ENCODE measurements around the gene L3MBTL3.

Gene L3MBTL3

DNA sequence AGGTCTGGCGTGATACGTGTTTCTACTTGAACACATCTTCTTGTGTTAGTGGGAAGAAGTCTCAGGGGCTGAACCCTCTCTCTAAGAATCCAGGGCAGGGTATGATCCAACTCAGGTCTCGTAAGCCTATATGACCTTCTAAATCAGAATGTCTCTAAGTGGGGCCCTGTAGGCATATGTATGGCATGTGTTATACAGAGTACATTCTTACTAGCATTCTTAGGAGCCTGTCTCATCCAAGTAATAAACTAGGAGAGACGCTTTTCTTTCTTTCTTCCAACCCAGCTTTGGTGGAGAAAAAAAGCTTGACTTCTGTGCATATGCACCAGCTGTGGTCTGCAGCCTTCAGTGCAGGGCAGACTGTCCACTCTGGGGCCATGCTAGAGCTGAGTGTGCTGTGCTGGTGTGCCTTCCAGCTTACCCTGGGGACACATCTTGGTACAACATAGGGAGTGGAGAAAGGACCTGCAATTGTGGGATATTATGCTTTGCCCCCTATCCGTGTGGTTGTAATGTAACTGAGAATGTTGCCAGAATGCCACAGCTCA is 47.3 kb downstream of the L3MBTL3 start:
- TF ChIP-seq ZFP3 (CRISPR knock-in tag; IDR thresholded peaks at IDR 0.05) (no peak), BACH2 (CRISPR knock-in tag; IDR thresholded peaks at IDR 0.05; ENCODE audit: borderline replicate concordance) (no peak), TSHZ2 (CRISPR knock-in tag; IDR thresholded peaks at IDR 0.05) (no peak), ZC3H10 (CRISPR knock-in tag; IDR thresholded peaks at IDR 0.05) (no peak), SNAI2 (CRISPR knock-in tag; IDR thresholded peaks at IDR 0.05) (no peak), CSDC2 (CRISPR knock-in tag; IDR thresholded peaks at IDR 0.05) (no peak), TCF4 (CRISPR knock-in tag; IDR thresholded peaks at IDR 0.05; ENCODE audit: borderline replicate concordance) (no peak), ISL1 (CRISPR knock-in tag; IDR thresholded peaks at IDR 0.05) (no peak), ARNTL (CRISPR knock-in tag; IDR thresholded peaks at IDR 0.05; ENCODE audit: borderline replicate concordance, low read depth) (no peak), RARB (CRISPR knock-in tag; IDR thresholded peaks at IDR 0.05) (no peak)
- TF ChIP-seq, protein P1, sequence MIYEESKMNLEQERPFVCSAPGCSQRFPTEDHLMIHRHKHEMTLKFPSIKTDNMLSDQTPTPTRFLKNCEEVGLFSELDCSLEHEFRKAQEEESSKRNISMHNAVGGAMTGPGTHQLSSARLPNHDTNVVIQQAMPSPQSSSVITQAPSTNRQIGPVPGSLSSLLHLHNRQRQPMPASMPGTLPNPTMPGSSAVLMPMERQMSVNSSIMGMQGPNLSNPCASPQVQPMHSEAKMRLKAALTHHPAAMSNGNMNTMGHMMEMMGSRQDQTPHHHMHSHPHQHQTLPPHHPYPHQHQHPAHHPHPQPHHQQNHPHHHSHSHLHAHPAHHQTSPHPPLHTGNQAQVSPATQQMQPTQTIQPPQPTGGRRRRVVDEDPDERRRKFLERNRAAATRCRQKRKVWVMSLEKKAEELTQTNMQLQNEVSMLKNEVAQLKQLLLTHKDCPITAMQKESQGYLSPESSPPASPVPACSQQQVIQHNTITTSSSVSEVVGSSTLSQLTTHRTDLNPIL (CRISPR knock-in tag; IDR thresholded peaks at IDR 0.05; ENCODE audit: low read depth), result no peak
- TF ChIP-seq, protein P2, sequence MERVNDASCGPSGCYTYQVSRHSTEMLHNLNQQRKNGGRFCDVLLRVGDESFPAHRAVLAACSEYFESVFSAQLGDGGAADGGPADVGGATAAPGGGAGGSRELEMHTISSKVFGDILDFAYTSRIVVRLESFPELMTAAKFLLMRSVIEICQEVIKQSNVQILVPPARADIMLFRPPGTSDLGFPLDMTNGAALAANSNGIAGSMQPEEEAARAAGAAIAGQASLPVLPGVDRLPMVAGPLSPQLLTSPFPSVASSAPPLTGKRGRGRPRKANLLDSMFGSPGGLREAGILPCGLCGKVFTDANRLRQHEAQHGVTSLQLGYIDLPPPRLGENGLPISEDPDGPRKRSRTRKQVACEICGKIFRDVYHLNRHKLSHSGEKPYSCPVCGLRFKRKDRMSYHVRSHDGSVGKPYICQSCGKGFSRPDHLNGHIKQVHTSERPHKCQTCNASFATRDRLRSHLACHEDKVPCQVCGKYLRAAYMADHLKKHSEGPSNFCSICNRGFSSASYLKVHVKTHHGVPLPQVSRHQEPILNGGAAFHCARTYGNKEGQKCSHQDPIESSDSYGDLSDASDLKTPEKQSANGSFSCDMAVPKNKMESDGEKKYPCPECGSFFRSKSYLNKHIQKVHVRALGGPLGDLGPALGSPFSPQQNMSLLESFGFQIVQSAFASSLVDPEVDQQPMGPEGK (CRISPR knock-in tag; IDR thresholded peaks at IDR 0.05; ENCODE audit: borderline replicate concordance), result no peak
- no peak for ATAC-seq

DNA sequence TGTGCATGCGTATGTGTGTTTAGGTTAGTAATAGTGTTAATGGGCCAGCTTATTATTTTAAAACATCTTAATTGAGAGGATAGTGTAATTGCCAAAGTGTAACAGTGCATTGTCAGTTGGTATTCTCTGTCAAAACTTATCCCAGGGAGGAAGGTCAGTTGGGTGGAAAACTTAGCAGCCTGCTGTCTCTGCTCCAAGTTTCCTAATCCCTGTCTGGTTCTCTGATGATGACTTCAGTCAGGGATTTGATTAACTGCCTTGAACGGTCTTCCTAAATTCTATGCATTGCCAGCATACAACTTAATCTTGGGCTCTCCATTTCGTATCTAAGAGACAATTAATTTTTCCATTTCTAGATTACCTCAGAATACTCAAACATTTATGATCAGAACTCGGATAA is 51.1 kb downstream of the L3MBTL3 start:
- TF ChIP-seq, protein P2 (CRISPR knock-in tag; IDR thresholded peaks at IDR 0.05; ENCODE audit: borderline replicate concordance), result no peak
- TF ChIP-seq OSR1 (CRISPR knock-in tag; IDR thresholded peaks at IDR 0.05) (no peak), SNAI2 (CRISPR knock-in tag; IDR thresholded peaks at IDR 0.05) (no peak), ZNF565 (CRISPR knock-in tag; conservative IDR thresholded peaks at IDR 0.05; ENCODE audit: low read depth) (no peak), ZC3H10 (CRISPR knock-in tag; IDR thresholded peaks at IDR 0.05) (no peak), RARB (CRISPR knock-in tag; IDR thresholded peaks at IDR 0.05) (no peak), BACH2 (CRISPR knock-in tag; IDR thresholded peaks at IDR 0.05; ENCODE audit: borderline replicate concordance) (no peak), PPARA (CRISPR knock-in tag; IDR thresholded peaks at IDR 0.05; ENCODE audit: borderline replicate concordance) (no peak), ZNF8 (CRISPR knock-in tag; IDR thresholded peaks at IDR 0.05) (no peak), ARNTL (CRISPR knock-in tag; IDR thresholded peaks at IDR 0.05; ENCODE audit: borderline replicate concordance, low read depth) (no peak), CSDC2 (CRISPR knock-in tag; IDR thresholded peaks at IDR 0.05) (no peak)
- TF ChIP-seq, protein P3, sequence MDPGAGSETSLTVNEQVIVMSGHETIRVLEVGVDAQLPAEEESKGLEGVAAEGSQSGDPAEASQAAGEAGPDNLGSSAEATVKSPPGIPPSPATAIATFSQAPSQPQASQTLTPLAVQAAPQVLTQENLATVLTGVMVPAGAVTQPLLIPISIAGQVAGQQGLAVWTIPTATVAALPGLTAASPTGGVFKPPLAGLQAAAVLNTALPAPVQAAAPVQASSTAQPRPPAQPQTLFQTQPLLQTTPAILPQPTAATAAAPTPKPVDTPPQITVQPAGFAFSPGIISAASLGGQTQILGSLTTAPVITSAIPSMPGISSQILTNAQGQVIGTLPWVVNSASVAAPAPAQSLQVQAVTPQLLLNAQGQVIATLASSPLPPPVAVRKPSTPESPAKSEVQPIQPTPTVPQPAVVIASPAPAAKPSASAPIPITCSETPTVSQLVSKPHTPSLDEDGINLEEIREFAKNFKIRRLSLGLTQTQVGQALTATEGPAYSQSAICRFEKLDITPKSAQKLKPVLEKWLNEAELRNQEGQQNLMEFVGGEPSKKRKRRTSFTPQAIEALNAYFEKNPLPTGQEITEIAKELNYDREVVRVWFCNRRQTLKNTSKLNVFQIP (CRISPR knock-in tag; IDR thresholded peaks at IDR 0.05; ENCODE audit: borderline replicate concordance, low read depth), result no peak
- TF ChIP-seq, protein P1 (CRISPR knock-in tag; IDR thresholded peaks at IDR 0.05; ENCODE audit: low read depth), result no peak
- TF ChIP-seq, protein P4, sequence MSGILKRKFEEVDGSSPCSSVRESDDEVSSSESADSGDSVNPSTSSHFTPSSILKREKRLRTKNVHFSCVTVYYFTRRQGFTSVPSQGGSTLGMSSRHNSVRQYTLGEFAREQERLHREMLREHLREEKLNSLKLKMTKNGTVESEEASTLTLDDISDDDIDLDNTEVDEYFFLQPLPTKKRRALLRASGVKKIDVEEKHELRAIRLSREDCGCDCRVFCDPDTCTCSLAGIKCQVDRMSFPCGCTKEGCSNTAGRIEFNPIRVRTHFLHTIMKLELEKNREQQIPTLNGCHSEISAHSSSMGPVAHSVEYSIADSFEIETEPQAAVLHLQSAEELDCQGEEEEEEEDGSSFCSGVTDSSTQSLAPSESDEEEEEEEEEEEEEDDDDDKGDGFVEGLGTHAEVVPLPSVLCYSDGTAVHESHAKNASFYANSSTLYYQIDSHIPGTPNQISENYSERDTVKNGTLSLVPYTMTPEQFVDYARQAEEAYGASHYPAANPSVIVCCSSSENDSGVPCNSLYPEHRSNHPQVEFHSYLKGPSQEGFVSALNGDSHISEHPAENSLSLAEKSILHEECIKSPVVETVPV (CRISPR knock-in tag; IDR thresholded peaks at IDR 0.05), result no peak
- ATAC-seq, result peak; percentile 32; the same call in 2 of the 3 replicates
